H9 (cell line): ENCODE measurements around the gene STON2. TPM values are rescaled to one million over a fixed set of nuclear protein-coding genes. Genes with fewer than 3 reads are reported as not detected.

Source experiments
- DNase-seq: peaks from one replicate; pipeline ENCODE4 v3.0.0-alpha.2; 2017
- H2AFZ ChIP-seq: one replicate; pipeline ENCODE4 v1.6.1; 2013; ENCODE audit warnings: mild to moderate bottlenecking, low read length, control low read depth, moderate library complexity
- H2AK5ac ChIP-seq: 2 replicates; pipeline ENCODE4 v1.6.1; 2013; ENCODE audit warnings: low read length, control low read depth, mixed read lengths; ENCODE audit not compliant: insufficient read length
- H2BK120ac ChIP-seq: one replicate; pipeline ENCODE4 v1.6.1; 2013; ENCODE audit warnings: low read depth, mild to moderate bottlenecking, low read length, control low read depth, inconsistent platforms; ENCODE audit not compliant: poor library complexity, severe bottlenecking
- H2BK12ac ChIP-seq: 2 replicates; pipeline ENCODE4 v1.6.1; 2013; ENCODE audit warnings: low read length, control low read depth, mixed read lengths, low read depth; ENCODE audit not compliant: insufficient read length
- H2BK15ac ChIP-seq: 2 replicates; pipeline ENCODE4 v1.6.1; 2013; ENCODE audit warnings: low read depth, low read length, control low read depth
- H2BK20ac ChIP-seq: one replicate; pipeline ENCODE4 v1.6.1; 2013; ENCODE audit warnings: low read depth, mild to moderate bottlenecking, low read length, control low read depth, inconsistent platforms; ENCODE audit not compliant: poor library complexity, severe bottlenecking
- H2BK5ac ChIP-seq: 2 replicates; pipeline ENCODE4 v1.6.1; 2013; ENCODE audit warnings: low read length, control low read depth, mixed read lengths; ENCODE audit not compliant: insufficient read length
- H3K14ac ChIP-seq: 2 replicates; pipeline ENCODE4 v1.6.1; 2013; ENCODE audit warnings: low read length, control low read depth; ENCODE audit not compliant: insufficient read depth
- H3K18ac ChIP-seq: 2 replicates; pipeline ENCODE4 v1.6.1; 2013; ENCODE audit warnings: low read depth, mild to moderate bottlenecking, mixed read lengths, low read length, control low read depth; ENCODE audit not compliant: insufficient read length
- H3K23ac ChIP-seq: 2 replicates; pipeline ENCODE4 v1.6.1; 2013; ENCODE audit warnings: low read length, control low read depth, mixed read lengths, low read depth; ENCODE audit not compliant: insufficient read length
- H3K23me2 ChIP-seq: 2 replicates; pipeline ENCODE4 v1.6.1; 2013; ENCODE audit warnings: low read depth, mild to moderate bottlenecking, mixed read lengths, low read length, control low read depth; ENCODE audit not compliant: insufficient read length, poor library complexity, severe bottlenecking
- H3K27ac ChIP-seq: 2 replicates; pipeline ENCODE4 v1.5.1; 2013; ENCODE audit warnings: low read length, control low read depth, mixed read lengths, low read depth; ENCODE audit not compliant: insufficient read length
- H3K27me3 ChIP-seq: 2 replicates; pipeline ENCODE4 v1.6.1; 2013; ENCODE audit warnings: low read length, control low read depth, inconsistent platforms; ENCODE audit not compliant: insufficient read depth
- H3K4ac ChIP-seq: 2 replicates; pipeline ENCODE4 v1.6.1; 2013; ENCODE audit warnings: low read depth, mild to moderate bottlenecking, control low read depth, inconsistent platforms, low read length, moderate library complexity
- H3K4me1 ChIP-seq: 2 replicates; pipeline ENCODE4 v1.6.1; 2013; ENCODE audit warnings: low read length, control low read depth, inconsistent platforms; ENCODE audit not compliant: insufficient read depth
- H3K4me2 ChIP-seq: 2 replicates; pipeline ENCODE4 v1.6.1; 2013; ENCODE audit warnings: low read length, control low read depth, mixed read lengths; ENCODE audit not compliant: insufficient read length, insufficient read depth
- H3K56ac ChIP-seq: 2 replicates; pipeline ENCODE4 v1.6.1; 2013; ENCODE audit warnings: low read depth, mild to moderate bottlenecking, mixed read lengths, low read length, control low read depth; ENCODE audit not compliant: insufficient read length
- H3K79me1 ChIP-seq: 2 replicates; pipeline ENCODE4 v1.6.1; 2013; ENCODE audit warnings: low read depth, mild to moderate bottlenecking, moderate library complexity, low read length, control low read depth, inconsistent platforms; ENCODE audit not compliant: insufficient read depth, poor library complexity, severe bottlenecking
- H3K79me2 ChIP-seq: 2 replicates; pipeline ENCODE4 v1.6.1; 2013; ENCODE audit warnings: low read length, control low read depth, inconsistent platforms; ENCODE audit not compliant: insufficient read depth
- H3K9ac ChIP-seq: 2 replicates; pipeline ENCODE4 v1.6.1; 2013; ENCODE audit warnings: low read length, control low read depth, mixed read lengths; ENCODE audit not compliant: insufficient read length; ENCODE audit errors: extremely low read depth
- H3K9me3 ChIP-seq: one replicate; pipeline ENCODE4 v1.6.1; 2013; ENCODE audit warnings: low read depth, low read length, inconsistent platforms; ENCODE audit not compliant: control insufficient read depth
- H3T11ph ChIP-seq: one replicate; pipeline ENCODE4 v1.6.1; 2013; ENCODE audit warnings: mild to moderate bottlenecking, low read length, control low read depth, inconsistent platforms
- H4K20me1 ChIP-seq: one replicate; pipeline ENCODE4 v1.6.1; 2013; ENCODE audit not compliant: control insufficient read depth, insufficient read length, insufficient read depth
- H4K5ac ChIP-seq: 2 replicates; pipeline ENCODE4 v1.6.1; 2013; ENCODE audit warnings: low read depth, mild to moderate bottlenecking, mixed read lengths, low read length, control low read depth; ENCODE audit not compliant: insufficient read length
- H4K8ac ChIP-seq: replicated peaks from 2 replicates; pipeline ENCODE4 v1.6.1; 2013; ENCODE audit warnings: low read length, control low read depth, mixed read lengths, low read depth; ENCODE audit not compliant: insufficient read length
- H4K91ac ChIP-seq: 2 replicates; pipeline ENCODE4 v1.6.1; 2013; ENCODE audit warnings: low read depth, mild to moderate bottlenecking, moderate library complexity, mixed read lengths, low read length, control low read depth; ENCODE audit not compliant: insufficient read length
- H3K27ac Mint-ChIP-seq, 3 experiments: 2 replicates in 2 of 3; 3 replicates in 1 of 3; pipeline ENCODE4 v1.8.0; 2020 to 2021; ENCODE audit warnings: mixed read lengths in 3 of 3, mild to moderate bottlenecking in 1 of 3, moderate library complexity in 1 of 3
- H3K27me3 Mint-ChIP-seq: 2 replicates; pipeline ENCODE4 v1.8.0; 2021; ENCODE audit warnings: low read depth, mild to moderate bottlenecking, moderate library complexity, mixed read lengths
- H3K36me3 Mint-ChIP-seq, 3 experiments: 2 replicates in 2 of 3; 3 replicates in 1 of 3; pipeline ENCODE4 v1.8.0; 2020 to 2021; ENCODE audit warnings: low read depth in 3 of 3, mixed read lengths in 3 of 3; ENCODE audit not compliant: insufficient read depth in 1 of 3
- H3K4me1 Mint-ChIP-seq, 2 experiments: 2 replicates each; pipeline ENCODE4 v1.8.0; 2020; ENCODE audit warnings: mixed read lengths in 2 of 2
- H3K4me3 Mint-ChIP-seq, 2 experiments: 2 replicates in 1 of 2; 3 replicates in 1 of 2; pipeline ENCODE4 v1.8.0; 2020 to 2021; ENCODE audit warnings: mild to moderate bottlenecking in 2 of 2, mixed read lengths in 2 of 2, moderate library complexity in 1 of 2
- H3K9me3 Mint-ChIP-seq, 2 experiments: 2 replicates in 1 of 2; 3 replicates in 1 of 2; pipeline ENCODE4 v1.8.0; 2020; ENCODE audit warnings: mild to moderate bottlenecking in 2 of 2, mixed read lengths in 2 of 2, moderate library complexity in 1 of 2
- CTCF ChIP-seq: fragments of 200-600 bp; sonication (generic); conservative IDR thresholded peaks from 3 replicates; pipeline ENCODE4 v1.8.0; 2021; ENCODE audit warnings: antibody characterized with exemption, mild to moderate bottlenecking
- WGBS: extraction: QIAGEN DNeasy Blood & Tissue Kit; methylation state at CpG from one replicate; pipeline ENCODE4 v1.1.7; 2013; ENCODE audit warnings: missing lambda C conversion rate, low lambda C conversion rate, mixed read lengths; ENCODE audit not compliant: insufficient read length; ENCODE audit errors: extremely low coverage; 5-methylcytosine and 5-hydroxymethylcytosine counted together
- total RNA-seq: library from RNA; stranded (reverse); gene quantifications from 2 replicates; pipeline ENCODE4 v1.2.1, GENCODE V29; 2021

STON2 gene
- total RNA-seq, 1 experiment from 2014 or later: 62.9 TPM

GRCh38 chr14:81264671-81265070 is 135.5 kb downstream of the STON2 start:
- H3K79me2 ChIP-seq: no peaks in the 10 kb centered on the region
- Mint-ChIP-seq H3K4me3 (no peak overlapping the region), H3K4me1 (peaks cover 22 to 23% of the 10 kb centered on the region in 2 experiments), H3K27ac (no peak overlapping the region), H3K9me3 (no peaks in the 10 kb centered on the region), H3K36me3 (peaks cover 7 to 14% (median 9%) of the 10 kb centered on the region in 3 experiments; a peak in 5 of 7 replicates), H3K27me3 (no peaks in the 10 kb centered on the region)
- no peak overlapping the region for H2AK5ac ChIP-seq
- H2AFZ ChIP-seq: no peak overlapping the region
- H3K9ac ChIP-seq: no peak overlapping the region
- H3K9me3 ChIP-seq: no peaks in the 10 kb centered on the region
- H3K56ac ChIP-seq: no peak overlapping the region
- H3K4me1 ChIP-seq: peaks cover 3% of the 10 kb centered on the region; the same call in 1 of the 2 replicates
- H3K23ac ChIP-seq: no peak overlapping the region
- no peak overlapping the region for H3K14ac ChIP-seq
- no peak overlapping the region for H4K5ac ChIP-seq
- no peak overlapping the region for H2BK12ac ChIP-seq
- H3K79me1 ChIP-seq: no peaks in the 10 kb centered on the region
- no peaks in the 10 kb centered on the region for H4K20me1 ChIP-seq
- H2BK120ac ChIP-seq: no peak overlapping the region
- no peak overlapping the region for H3K18ac ChIP-seq
- no peaks in the 10 kb centered on the region for H3K23me2 ChIP-seq
- H3K27ac ChIP-seq: no peak overlapping the region
- no peak overlapping the region for H2BK5ac ChIP-seq
- no peak overlapping the region for H2BK20ac ChIP-seq
- no peak overlapping the region for H2BK15ac ChIP-seq
- H3K4me2 ChIP-seq: no peak overlapping the region
- no peak overlapping the region for H4K8ac ChIP-seq
- TF ChIP-seq CTCF: no peak
- no peak overlapping the region for H4K91ac ChIP-seq
- no peak for DNase-seq
- H3T11ph ChIP-seq: no peak overlapping the region
- no peaks in the 10 kb centered on the region for H3K27me3 ChIP-seq
- no CpG with 5 or more reads among the region's 1 CpG for WGBS
- H3K4ac ChIP-seq: no peak overlapping the region
